OCI-LY1 (cell line): Measurements from ENCODE around the gene FCHSD1.

Experiments
- H2AFZ ChIP-seq: fragments of 200-600 bp; sonication (generic), shearing (Covaris generic); 2 replicates; pipeline ENCODE4 v1.6.0; 2014; ENCODE audit warnings: antibody characterized with exemption, mild to moderate bottlenecking, low read length
- H3F3A ChIP-seq: fragments of 200-600 bp; sonication (generic), shearing (Covaris generic); 2 replicates; pipeline ENCODE4 v1.6.0; 2014; ENCODE audit warnings: mild to moderate bottlenecking, antibody characterized with exemption, low read length, moderate library complexity; ENCODE audit not compliant: insufficient read depth
- H3K27ac ChIP-seq: fragments of 200-600 bp; sonication (generic); 2 replicates; pipeline ENCODE4 v1.5.1; 2014; ENCODE audit warnings: low read length, mixed run types, mild to moderate bottlenecking, low read depth; ENCODE audit not compliant: poor library complexity, severe bottlenecking
- H3K27me3 ChIP-seq: fragments of 200-600 bp; sonication (generic); 2 replicates; pipeline ENCODE4 v1.6.0; 2014; ENCODE audit warnings: antibody characterized with exemption, mild to moderate bottlenecking, low read length, moderate library complexity; ENCODE audit not compliant: insufficient read depth
- H3K36me3 ChIP-seq: fragments of 200-600 bp; sonication (generic); 2 replicates; pipeline ENCODE4 v1.6.1; 2014; ENCODE audit warnings: mild to moderate bottlenecking, antibody characterized with exemption, low read length, moderate library complexity, mixed read lengths; ENCODE audit not compliant: insufficient read depth
- H3K4me1 ChIP-seq: fragments of 200-600 bp; sonication (generic); 2 replicates; pipeline ENCODE4 v1.5.1; 2014; ENCODE audit warnings: mild to moderate bottlenecking, low read length, moderate library complexity; ENCODE audit not compliant: insufficient read depth, severe bottlenecking
- H3K4me2 ChIP-seq: fragments of 200-600 bp; sonication (generic), shearing (Covaris generic); 2 replicates; pipeline ENCODE4 v1.6.1; 2014; ENCODE audit warnings: low read length
- H3K4me3 ChIP-seq: fragments of 200-600 bp; sonication (generic); 2 replicates; pipeline ENCODE4 v1.5.1; 2014; ENCODE audit warnings: low read length, low read depth, mild to moderate bottlenecking, mixed read lengths; ENCODE audit not compliant: poor library complexity, severe bottlenecking
- H3K79me2 ChIP-seq: fragments of 200-600 bp; shearing (Covaris generic); 2 replicates; pipeline ENCODE4 v1.6.1; 2016; ENCODE audit warnings: mixed run types, low read length, mixed read lengths; ENCODE audit not compliant: insufficient read depth
- H3K9ac ChIP-seq: fragments of 200-600 bp; sonication (generic), shearing (Covaris generic); 2 replicates; pipeline ENCODE4 v1.6.1; 2014; ENCODE audit warnings: mild to moderate bottlenecking, low read length, mixed read lengths
- H3K9me2 ChIP-seq: fragments of 200-600 bp; sonication (generic), shearing (Covaris generic); 2 replicates; pipeline ENCODE4 v1.6.1; 2014; ENCODE audit warnings: low read depth, mild to moderate bottlenecking, low read length, mixed read lengths
- H3K9me3 ChIP-seq: fragments of 200-600 bp; shearing (Covaris generic); 2 replicates; pipeline ENCODE4 v1.6.1; 2014; ENCODE audit warnings: low read length, mixed read lengths
- H4K20me1 ChIP-seq: fragments of 200-600 bp; sonication (generic), shearing (Covaris generic); 2 replicates; pipeline ENCODE4 v1.6.0; 2016; ENCODE audit warnings: mild to moderate bottlenecking, low read length; ENCODE audit not compliant: insufficient read depth
- CTCF ChIP-seq: fragments of 200-600 bp; sonication (generic), shearing (Covaris generic); IDR thresholded peaks from 2 replicates; pipeline ENCODE4 v1.5.1; 2017; ENCODE audit warnings: mild to moderate bottlenecking, antibody characterized with exemption, low read length, moderate library complexity, mixed read lengths
- EZH2 ChIP-seq: fragments of 200-600 bp; sonication (generic), shearing (Covaris generic); IDR thresholded peaks from 2 replicates; pipeline ENCODE4 v1.8.0; 2017; ENCODE audit warnings: borderline replicate concordance, mixed run types, mild to moderate bottlenecking, antibody characterized with exemption, low read length, moderate library complexity, mixed read lengths

The FCHSD1 gene

GRCh38 chr5:141608557-141608956 is 42.7 kb downstream of the FCHSD1 start:
- no peak overlapping the region for H3K27ac ChIP-seq
- peaks cover 17% of the 10 kb centered on the region for H3K4me1 ChIP-seq
- no peaks in the 10 kb centered on the region for H3K27me3 ChIP-seq
- peaks cover 36% of the 10 kb centered on the region for H3K79me2 ChIP-seq
- no peak for TF ChIP-seq EZH2
- TF ChIP-seq CTCF = no peak
- no peak overlapping the region for H3K4me3 ChIP-seq
- H3K9me3 ChIP-seq = no peaks in the 10 kb centered on the region
- H2AFZ ChIP-seq = no peak overlapping the region
- no peaks in the 10 kb centered on the region for H4K20me1 ChIP-seq
- H3F3A ChIP-seq = no peaks in the 10 kb centered on the region
- no peaks in the 10 kb centered on the region for H3K9me2 ChIP-seq
- no peak overlapping the region for H3K9ac ChIP-seq
- no peaks in the 10 kb centered on the region; the same call in 1 of the 2 replicates for H3K36me3 ChIP-seq
- no peak overlapping the region for H3K4me2 ChIP-seq

- TF ChIP-seq EZH2 = no peak
- no peak for TF ChIP-seq CTCF
- Histone ChIP-seq H3K4me1 (peaks cover 17% of the 10 kb centered on the region), H3K9me2 (no peaks in the 10 kb centered on the region)
These were observed 43.2 kb downstream of the FCHSD1 start for GRCh38 chr5:141608046-141608445.

GRCh38 chr5:141605523-141606277 is 45.5 kb downstream of the FCHSD1 start:
- Histone ChIP-seq H4K20me1 (no peaks in the 10 kb centered on the region), H3F3A (no peaks in the 10 kb centered on the region), H3K4me3 (no peak overlapping the region), H3K9me2 (no peaks in the 10 kb centered on the region), H3K79me2 (peaks cover 32% of the 10 kb centered on the region), H3K36me3 (no peaks in the 10 kb centered on the region; the same call in 1 of the 2 replicates), H3K9me3 (no peaks in the 10 kb centered on the region), H3K4me1 (peaks cover 17% of the 10 kb centered on the region), H3K4me2 (peak overlapping the region; percentile 56), H3K27ac (peak overlapping the region; percentile 46), H3K27me3 (no peaks in the 10 kb centered on the region), H2AFZ (no peak overlapping the region), H3K9ac (no peak overlapping the region)
- no peak for TF ChIP-seq CTCF
- TF ChIP-seq EZH2 = no peak

More at GRCh38 chr5:141608046-141608445, 43.2 kb downstream of the FCHSD1 start:
- no peaks in the 10 kb centered on the region for H3K27me3 ChIP-seq
- no peak overlapping the region for H3K4me2 ChIP-seq
- H3F3A ChIP-seq = no peaks in the 10 kb centered on the region
- H2AFZ ChIP-seq = no peak overlapping the region
- no peak overlapping the region for H3K9ac ChIP-seq
- no peaks in the 10 kb centered on the region; the same call in 1 of the 2 replicates for H3K36me3 ChIP-seq
- H3K79me2 ChIP-seq = peaks cover 36% of the 10 kb centered on the region
- H3K9me3 ChIP-seq = no peaks in the 10 kb centered on the region
- H3K4me3 ChIP-seq = no peak overlapping the region
- H3K27ac ChIP-seq = no peak overlapping the region
- no peaks in the 10 kb centered on the region for H4K20me1 ChIP-seq
